TTC549 (cell line): Measurements from ENCODE around the gene MTARC2.

Experiments used
- FAIRE-seq: peaks from 2 replicates; lab custom pipeline; 2012; peaks lifted over from hg19 to GRCh38; lab: Jason Lieb, UNC

The MTARC2 gene

GRCh38 chr1:220770245-220770913 lies 22.3 kb downstream of the MTARC2 start:
- no peak for FAIRE-seq

GRCh38 chr1:220772846-220773245 lies 24.7 kb downstream of the MTARC2 start:
- no peak for FAIRE-seq

- peak; percentile 51 for FAIRE-seq
Measured at GRCh38 chr1:220775240-220775853, 27.2 kb downstream of the MTARC2 start.

GRCh38 chr1:220776254-220776653 lies 28.1 kb downstream of the MTARC2 start:
- peak; percentile 37 for FAIRE-seq

GRCh38 chr1:220776720-220777326 lies 28.7 kb downstream of the MTARC2 start:
- FAIRE-seq = peak; percentile 62

- no peak for FAIRE-seq
Measured at GRCh38 chr1:220783453-220783852, 35.3 kb downstream of the MTARC2 start.

GRCh38 chr1:220784751-220785150 lies 36.6 kb downstream of the MTARC2 start:
- no peak for FAIRE-seq

GRCh38 chr1:220785166-220786056 lies 37.3 kb downstream of the MTARC2 start:
- no peak for FAIRE-seq

- FAIRE-seq = no peak
Measured at GRCh38 chr1:220786057-220786336, 37.9 kb downstream of the MTARC2 start.

- FAIRE-seq = no peak
Measured at GRCh38 chr1:220786337-220787068, 38.4 kb downstream of the MTARC2 start, which contains the start of gene MTARC1. MTARC1 (plus strand) TSS chr1:220786913; CDS start chr1:220786945, 32 bp downstream.

GRCh38 chr1:220787069-220787619 lies 39.0 kb downstream of the MTARC2 start:
- no peak for FAIRE-seq

- no peak for FAIRE-seq
Measured at GRCh38 chr1:220788900-220789299, 40.8 kb downstream of the MTARC2 start.

- FAIRE-seq = no peak
Measured at GRCh38 chr1:220789532-220790147, 41.5 kb downstream of the MTARC2 start.

- FAIRE-seq = no peak
Measured at GRCh38 chr1:220791285-220791684, 43.2 kb downstream of the MTARC2 start.

- no peak for FAIRE-seq
Measured at GRCh38 chr1:220791956-220792355, 43.8 kb downstream of the MTARC2 start.

- no peak for FAIRE-seq
Measured at GRCh38 chr1:220796530-220796929, 48.4 kb downstream of the MTARC2 start.

GRCh38 chr1:220797044-220797443 lies 48.9 kb downstream of the MTARC2 start:
- FAIRE-seq = no peak

GRCh38 chr1:220797553-220797952 lies 49.4 kb downstream of the MTARC2 start:
- no peak for FAIRE-seq

- FAIRE-seq = no peak
Measured at GRCh38 chr1:220798338-220798737, 50.2 kb downstream of the MTARC2 start.

GRCh38 chr1:220800262-220800661 lies 52.1 kb downstream of the MTARC2 start:
- FAIRE-seq = no peak
